GM13977 (cell line): ENCODE data around the gene CMTM4.

ENCODE experiments used
- DNase-seq: peaks from one replicate; pipeline ENCODE4 v3.0.0; 2012; ENCODE audit warnings: low spot score
- in situ Hi-C: fragments of 300-500 bp; cut with MboI; formaldehyde crosslinking; loops from one replicate; pipeline ENCODE4 v1.12.0; 2022; ENCODE audit warnings: low sequenced_read_pairs, low pct_unique_long_range_greater_than_20kb, mixed read lengths, inconsistent platforms; ENCODE audit not compliant: unreplicated experiment
- TF ChIP-seq, protein P1 (sequence below): IDR thresholded peaks from 2 replicates; pipeline ENCODE4 v1.5.1; 2012; ENCODE audit warnings: mild to moderate bottlenecking, control low read depth; ENCODE audit not compliant: insufficient read depth; ENCODE audit errors: extremely low read depth, missing control alignments

CMTM4 gene

DNA sequence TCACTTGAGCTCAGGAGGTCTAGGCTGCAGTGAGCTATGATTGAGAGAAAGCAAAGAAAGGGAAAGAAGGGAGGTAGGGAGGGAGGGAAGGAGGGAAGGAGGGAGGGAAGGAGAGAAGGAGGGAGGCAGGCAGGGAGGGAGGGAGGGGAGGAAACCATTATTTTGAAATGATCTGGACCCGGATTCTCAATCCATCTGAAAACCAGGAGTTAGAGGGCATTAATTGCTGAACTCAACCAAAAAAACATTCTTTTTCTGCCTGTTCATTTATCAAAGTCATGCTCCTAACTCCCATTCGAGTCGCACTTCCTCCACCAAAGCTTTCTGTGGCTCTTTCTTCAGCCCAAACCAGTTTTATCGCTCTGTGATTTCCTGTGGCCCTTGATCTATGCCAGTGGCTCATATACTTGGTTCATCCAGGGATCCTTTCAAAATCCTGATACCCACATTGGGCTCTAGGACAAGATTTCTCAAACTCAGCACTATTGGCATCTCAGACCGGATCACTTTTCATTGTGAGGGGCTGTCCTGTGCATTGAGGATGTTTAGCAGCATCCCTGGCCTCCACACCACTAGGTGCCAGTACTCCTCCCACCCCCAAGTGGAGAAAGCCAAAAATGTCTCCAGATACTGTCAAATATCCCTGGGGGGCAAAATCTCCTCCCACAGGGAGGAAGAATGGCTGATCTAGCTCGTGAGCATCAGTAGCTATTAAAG lies 38.2 kb downstream of the CMTM4 start:
- DNase-seq: no peak
- TF ChIP-seq, protein P1, sequence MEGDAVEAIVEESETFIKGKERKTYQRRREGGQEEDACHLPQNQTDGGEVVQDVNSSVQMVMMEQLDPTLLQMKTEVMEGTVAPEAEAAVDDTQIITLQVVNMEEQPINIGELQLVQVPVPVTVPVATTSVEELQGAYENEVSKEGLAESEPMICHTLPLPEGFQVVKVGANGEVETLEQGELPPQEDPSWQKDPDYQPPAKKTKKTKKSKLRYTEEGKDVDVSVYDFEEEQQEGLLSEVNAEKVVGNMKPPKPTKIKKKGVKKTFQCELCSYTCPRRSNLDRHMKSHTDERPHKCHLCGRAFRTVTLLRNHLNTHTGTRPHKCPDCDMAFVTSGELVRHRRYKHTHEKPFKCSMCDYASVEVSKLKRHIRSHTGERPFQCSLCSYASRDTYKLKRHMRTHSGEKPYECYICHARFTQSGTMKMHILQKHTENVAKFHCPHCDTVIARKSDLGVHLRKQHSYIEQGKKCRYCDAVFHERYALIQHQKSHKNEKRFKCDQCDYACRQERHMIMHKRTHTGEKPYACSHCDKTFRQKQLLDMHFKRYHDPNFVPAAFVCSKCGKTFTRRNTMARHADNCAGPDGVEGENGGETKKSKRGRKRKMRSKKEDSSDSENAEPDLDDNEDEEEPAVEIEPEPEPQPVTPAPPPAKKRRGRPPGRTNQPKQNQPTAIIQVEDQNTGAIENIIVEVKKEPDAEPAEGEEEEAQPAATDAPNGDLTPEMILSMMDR: no peak
- in situ Hi-C loops: no loop called here

DNA sequence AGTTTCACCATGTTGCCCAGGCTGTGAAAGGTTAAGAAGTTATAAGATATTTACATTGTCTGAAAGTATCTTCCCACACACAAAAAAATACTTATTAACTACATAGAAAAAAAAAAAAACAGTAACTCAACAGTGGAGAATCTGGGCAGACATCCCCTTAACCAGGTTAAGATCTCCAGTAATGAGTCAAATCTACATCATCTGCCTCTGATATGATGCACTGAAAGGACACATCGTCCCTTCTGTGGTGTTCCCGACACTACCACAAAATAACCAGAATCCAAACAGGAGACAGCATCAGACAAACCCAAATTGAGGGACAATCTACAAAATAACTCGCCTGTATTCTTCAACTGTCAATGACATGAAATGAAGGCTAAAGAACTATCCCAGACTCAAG lies 40.0 kb downstream of the CMTM4 start:
- TF ChIP-seq, protein P1: no peak
- in situ Hi-C loops: no loop called here
- no peak for DNase-seq

DNA sequence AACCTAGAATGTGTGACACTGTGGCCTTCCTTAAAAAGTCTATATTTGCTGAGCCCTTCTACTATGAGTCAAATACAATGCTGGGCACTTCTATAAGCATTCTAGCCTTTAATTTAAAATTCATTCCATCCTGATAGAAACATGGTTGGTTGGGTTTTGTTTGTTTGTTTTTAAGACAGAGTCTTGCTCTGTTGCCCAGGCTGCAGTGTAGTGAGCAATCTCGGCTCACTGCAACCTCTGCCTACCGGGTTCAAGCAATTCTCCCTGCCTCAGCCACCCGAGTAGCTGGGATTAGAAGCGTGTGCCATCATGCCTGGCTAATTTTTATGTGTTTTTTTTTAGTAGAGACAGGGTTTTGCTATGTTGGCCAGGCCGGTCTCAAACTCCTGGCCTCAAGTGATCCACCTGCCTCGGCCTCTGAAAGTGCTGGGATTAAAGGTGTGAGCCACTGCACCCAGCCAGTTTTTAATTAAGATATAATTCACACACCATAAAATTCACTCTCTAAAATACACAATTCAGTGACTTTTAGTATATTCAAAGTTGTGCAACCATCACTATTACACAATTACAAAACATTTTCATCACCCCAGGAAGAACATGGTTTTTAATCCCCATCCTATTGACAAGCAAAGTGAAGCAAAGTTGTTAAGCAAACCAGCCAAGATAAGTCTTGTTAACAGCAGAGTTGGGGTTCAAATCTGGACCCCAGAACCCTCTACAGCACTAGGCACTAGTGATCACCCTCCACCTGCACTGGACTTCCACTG lies 42.8 kb downstream of the CMTM4 start:
- TF ChIP-seq, protein P1: no peak
- in situ Hi-C loops: no loop called here
- no peak for DNase-seq

DNA sequence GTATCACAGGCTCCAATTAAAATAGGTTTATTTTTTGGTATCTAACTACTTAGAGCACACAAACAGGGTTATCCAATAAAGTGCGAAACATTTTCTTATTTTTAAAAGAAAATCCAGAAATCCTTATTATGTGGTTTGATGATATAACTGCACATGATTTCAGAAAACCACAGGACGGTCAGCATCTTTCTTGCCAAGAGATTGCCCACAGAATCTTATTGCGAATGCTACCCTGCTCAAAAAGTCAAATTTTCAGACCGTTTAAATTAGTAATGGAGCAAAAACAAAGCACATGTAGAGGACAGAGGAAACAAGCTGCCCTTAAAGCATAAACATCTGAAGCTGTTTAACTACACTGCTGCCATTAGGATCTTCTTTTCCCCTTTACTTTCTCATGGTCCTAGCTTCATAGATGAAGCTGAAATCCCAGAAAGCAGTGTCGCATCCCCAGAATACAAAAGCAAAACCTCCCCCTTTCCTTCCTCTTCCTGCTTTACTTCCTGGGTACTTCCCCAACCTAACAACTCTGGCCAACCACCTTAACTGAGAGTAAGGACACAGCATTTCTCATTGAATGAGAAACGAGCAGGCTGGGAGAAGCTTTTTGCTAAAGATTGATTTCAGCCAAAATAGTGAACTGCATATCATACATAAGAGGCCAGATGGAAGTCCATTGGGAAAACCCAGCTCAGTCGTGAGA lies 43.7 kb downstream of the CMTM4 start:
- DNase-seq: no peak
- in situ Hi-C loops: no loop called here
- TF ChIP-seq, protein P1: no peak

DNA sequence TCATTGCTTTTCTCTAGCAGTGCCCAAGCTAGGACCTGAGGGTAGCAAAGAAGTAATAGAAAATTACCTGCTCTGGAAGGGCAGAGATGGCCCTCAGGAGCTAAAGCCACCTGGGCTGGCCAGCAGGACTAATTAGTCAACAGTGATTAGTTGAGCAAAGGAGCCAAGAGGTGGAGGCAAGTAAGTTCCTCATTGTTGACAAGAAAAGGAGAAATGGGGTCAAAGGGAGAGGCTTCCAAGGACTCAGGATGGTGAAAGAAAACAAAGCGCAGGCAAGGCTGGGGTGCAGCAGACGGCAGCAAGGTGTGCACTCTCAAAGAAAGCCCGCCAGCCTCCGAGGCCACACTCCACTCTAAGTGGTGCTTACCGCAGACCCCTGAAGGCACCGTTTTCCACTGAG lies 44.6 kb downstream of the CMTM4 start:
- TF ChIP-seq, protein P1: no peak
- DNase-seq: no peak
- in situ Hi-C loops: no loop called here

DNA sequence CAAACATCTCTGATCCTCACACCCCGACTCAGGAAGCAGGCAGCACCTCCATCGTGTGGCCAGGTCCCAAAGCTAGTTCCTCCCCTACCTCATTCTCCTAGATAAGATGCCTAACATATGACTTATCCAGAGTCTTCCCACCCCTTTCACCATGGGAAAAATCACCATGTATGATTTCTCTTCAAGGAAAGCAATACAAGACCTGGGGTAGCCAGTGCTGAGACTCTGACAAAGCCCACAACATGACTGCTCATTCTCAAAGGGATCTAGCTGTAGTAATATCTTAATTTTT lies 45.1 kb downstream of the CMTM4 start:
- TF ChIP-seq, protein P1: no peak

More for the DNA sequence above, 45.1 kb downstream of the CMTM4 start:
- DNase-seq: no peak
- in situ Hi-C loops: no loop called here
